HL-60 (cell line): ENCODE results near the gene ZCCHC9.

Source experiments
- DNase-seq, 2 experiments: peaks; one replicate each; pipeline ENCODE4 v3.0.0-alpha.2; 2010 to 2020; ENCODE audit warnings: low read depth in 1 of 2, low spot score in 1 of 2
- H3K27ac ChIP-seq: fragments of 250-450 bp; sonication (Bioruptor Pico); replicated peaks from 2 replicates; pipeline ENCODE4 v1.5.1; 2020; ENCODE audit warnings: mild to moderate bottlenecking, moderate library complexity
- H3K27me3 ChIP-seq: fragments of 250-450 bp; sonication (Bioruptor Pico); 2 replicates; pipeline ENCODE4 v1.5.1; 2021; ENCODE audit warnings: mild to moderate bottlenecking, moderate library complexity; ENCODE audit not compliant: insufficient read depth, poor library complexity, severe bottlenecking
- H3K4me3 ChIP-seq: replicated peaks from 2 replicates; pipeline ENCODE4 v1.5.1; 2011; ENCODE audit warnings: mild to moderate bottlenecking, control low read depth, low read length; ENCODE audit not compliant: insufficient read depth
- CTCF ChIP-seq: IDR thresholded peaks from one replicate; pipeline ENCODE4 v1.5.1; 2011; ENCODE audit warnings: low read length, control low read depth, inconsistent platforms; ENCODE audit not compliant: insufficient read depth
- GABPA ChIP-seq: IDR thresholded peaks from 2 replicates; pipeline ENCODE4 v1.6.1; 2012; ENCODE audit warnings: low read depth
- POLR2AphosphoS5 ChIP-seq: IDR thresholded peaks from 2 replicates; pipeline ENCODE4 v1.6.1; 2012; ENCODE audit warnings: low read depth
- REST ChIP-seq: IDR thresholded peaks from 2 replicates; pipeline ENCODE4 v1.6.1; 2012; ENCODE audit warnings: low read depth; ENCODE audit not compliant: insufficient replicate concordance
- SPI1 ChIP-seq: IDR thresholded peaks from 2 replicates; pipeline ENCODE4 v1.6.1; 2012; ENCODE audit warnings: low read depth, mild to moderate bottlenecking, borderline replicate concordance

The ZCCHC9 gene

GRCh38 chr5:81359881-81360280, 58.5 kb downstream of the ZCCHC9 start:
- TF ChIP-seq REST (no peak), CTCF (no peak), SPI1 (no peak), GABPA (no peak), POLR2AphosphoS5 (no peak)
- H3K27me3 ChIP-seq = no peaks in the 10 kb centered on the region
- no peak overlapping the region for H3K4me3 ChIP-seq
- no peak overlapping the region for H3K27ac ChIP-seq
- no peak for DNase-seq

GRCh38 chr5:81360640-81361039, 59.3 kb downstream of the ZCCHC9 start:
- TF ChIP-seq SPI1 = no peak
- TF ChIP-seq REST = no peak
- no peak for TF ChIP-seq CTCF
- no peak for TF ChIP-seq GABPA
- no peak for TF ChIP-seq POLR2AphosphoS5
- H3K4me3 ChIP-seq = no peak overlapping the region
- no peaks in the 10 kb centered on the region for H3K27me3 ChIP-seq
- DNase-seq = no peak
- H3K27ac ChIP-seq = no peak overlapping the region

GRCh38 chr5:81361600-81361999, 60.2 kb downstream of the ZCCHC9 start:
- TF ChIP-seq CTCF (no peak), REST (no peak), GABPA (no peak), SPI1 (no peak), POLR2AphosphoS5 (no peak)
- Histone ChIP-seq H3K27me3 (no peaks in the 10 kb centered on the region), H3K4me3 (no peak overlapping the region), H3K27ac (no peak overlapping the region)
- no peak for DNase-seq
